Activated CD4-positive, alpha-beta T cell treated with anti-CD3 and anti-CD28 coated beads, Interleukin-2, amount 50 U/mL, for 4 hours (primary cell): ENCODE results near the gene COL26A1.

Experiments used
- DNase-seq, 2 experiments: peaks; one replicate each; pipeline ENCODE4 v3.0.0-alpha.2; 2020

Gene COL26A1

GRCh38 chr7:101373812-101374614, 11.3 kb downstream of the COL26A1 start:
- no peak for DNase-seq

GRCh38 chr7:101374990-101375389, 12.3 kb downstream of the COL26A1 start:
- DNase-seq = no peak

GRCh38 chr7:101376601-101377000, 13.9 kb downstream of the COL26A1 start:
- no peak for DNase-seq

- DNase-seq = no peak
Observed at GRCh38 chr7:101377189-101377736, 14.6 kb downstream of the COL26A1 start.

GRCh38 chr7:101378751-101379174, 16.1 kb downstream of the COL26A1 start:
- no peak for DNase-seq

- no peak for DNase-seq
Observed at GRCh38 chr7:101379302-101379701, 16.6 kb downstream of the COL26A1 start.

GRCh38 chr7:101381549-101382111, 19.0 kb downstream of the COL26A1 start:
- DNase-seq = no peak

- DNase-seq = no peak
Observed at GRCh38 chr7:101382937-101383336, 20.3 kb downstream of the COL26A1 start.

- no peak for DNase-seq
Observed at GRCh38 chr7:101386177-101386557, 23.5 kb downstream of the COL26A1 start.

GRCh38 chr7:101386558-101387231, 24.0 kb downstream of the COL26A1 start:
- no peak for DNase-seq

- DNase-seq = no peak
Observed at GRCh38 chr7:101390901-101391301, 28.2 kb downstream of the COL26A1 start.

- DNase-seq = no peak
Observed at GRCh38 chr7:101391991-101392390, 29.3 kb downstream of the COL26A1 start.

- DNase-seq = no peak
Observed at GRCh38 chr7:101393865-101394264, 31.2 kb downstream of the COL26A1 start.

GRCh38 chr7:101395376-101395775, 32.7 kb downstream of the COL26A1 start:
- no peak for DNase-seq

GRCh38 chr7:101397243-101397642, 34.6 kb downstream of the COL26A1 start:
- no peak for DNase-seq

- DNase-seq = no peak
Observed at GRCh38 chr7:101397770-101398324, 35.2 kb downstream of the COL26A1 start.

- DNase-seq = no peak
Observed at GRCh38 chr7:101398396-101399289, 36.0 kb downstream of the COL26A1 start.

- no peak for DNase-seq
Observed at GRCh38 chr7:101399759-101400158, 37.1 kb downstream of the COL26A1 start.

GRCh38 chr7:101400751-101401150, 38.1 kb downstream of the COL26A1 start:
- no peak for DNase-seq

- DNase-seq = no peak
Observed at GRCh38 chr7:101401390-101402080, 38.9 kb downstream of the COL26A1 start.

GRCh38 chr7:101402081-101402779, 39.6 kb downstream of the COL26A1 start:
- no peak for DNase-seq
